ENCODE results near the gene BEAN1.

DNA sequence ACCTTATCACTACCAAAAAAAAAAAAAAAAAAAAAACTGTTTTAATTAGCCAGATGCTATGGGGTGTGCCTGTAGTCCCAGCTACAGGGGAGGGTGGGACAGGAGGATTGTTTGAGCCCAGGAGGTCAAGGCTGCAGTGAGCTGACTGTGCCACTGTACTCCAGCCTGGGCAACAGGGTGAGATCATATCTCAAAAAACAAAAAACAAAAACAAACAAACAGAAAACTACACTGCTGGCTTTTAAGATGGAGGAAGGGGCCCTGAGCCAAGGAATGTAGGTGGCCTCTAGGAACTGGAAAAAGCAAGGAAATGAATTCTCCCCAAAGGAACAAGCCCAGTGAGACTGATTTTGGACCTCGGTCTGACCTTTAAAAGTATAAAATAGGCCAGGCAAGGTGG lies 61.4 kb downstream of the BEAN1 start:
- TF ChIP-seq CTCF (conservative IDR thresholded peaks at IDR 0.05) (no peak), EZH2 (IDR thresholded peaks at IDR 0.05; ENCODE audit: low read depth) (no peak)

All from PC-9 (cell line).